Heart left ventricle (tissue), 16 donors: ENCODE data around the gene KANK2. TPM values are rescaled to one million over a fixed set of nuclear protein-coding genes. Genes with fewer than 3 reads are reported as not detected.

ENCODE experiments used
- ATAC-seq, 4 donors: fragments of 200-7000 bp; cut with Tn5 transposase; one replicate each; pipeline ENCODE4 v1.9.1; 2020 to 2022; ENCODE audit warnings: moderate library complexity in 4 of 4, mild to moderate bottlenecking in 3 of 4, moderate number of reproducible peaks in 1 of 4
- DNase-seq, 5 donors: peaks; one replicate each; pipeline ENCODE4 v3.0.0-alpha.2; 2020
- H3K27ac ChIP-seq, 12 donors: fragments of 200-600 bp; sonication (generic) in 4 of 12; one replicate each; pipeline versions ENCODE4 v1.5.0 to v1.8.0; 2016 to 2022; ENCODE audit warnings: mild to moderate bottlenecking in 2 of 12
- H3K27me3 ChIP-seq, 9 donors: fragments of 200-600 bp; sonication (generic) in 2 of 9; one replicate each; pipeline versions ENCODE4 v1.5.1 to v1.8.0; 2016 to 2022; ENCODE audit warnings: mild to moderate bottlenecking in 3 of 9
- H3K36me3 ChIP-seq, 9 donors: fragments of 200-600 bp; sonication (generic) in 2 of 9; one replicate each; pipeline versions ENCODE4 v1.5.0 to v1.8.0; 2018 to 2022; ENCODE audit warnings: mild to moderate bottlenecking in 2 of 9
- H3K4me1 ChIP-seq, 12 donors: fragments of 200-600 bp; sonication (generic) in 4 of 12; one replicate each; pipeline versions ENCODE4 v1.5.0 to v1.8.0; 2016 to 2022; ENCODE audit warnings: mild to moderate bottlenecking in 3 of 12
- H3K4me3 ChIP-seq, 12 donors: fragments of 200-600 bp; sonication (generic) in 4 of 12; one replicate each; pipeline versions ENCODE4 v1.5.0 to v1.8.0; 2017 to 2022; ENCODE audit warnings: mild to moderate bottlenecking in 9 of 12, moderate library complexity in 4 of 12
- H3K9me3 ChIP-seq, 12 donors: fragments of 200-600 bp; sonication (generic) in 4 of 12; one replicate each; pipeline versions ENCODE4 v1.5.0 to v1.8.0; 2016 to 2022; ENCODE audit warnings: mild to moderate bottlenecking in 1 of 12
- CTCF ChIP-seq, 12 donors: fragments of 200-600 bp; sonication (generic) in 4 of 12; IDR thresholded peaks; one replicate each; pipeline versions ENCODE4 v1.5.0 to v1.8.0; 2018 to 2022; ENCODE audit warnings: antibody characterized with exemption in 12 of 12, mild to moderate bottlenecking in 5 of 12
- POLR2A ChIP-seq, 2 donors: fragments of 450-650 bp; IDR thresholded peaks; one replicate each; pipeline ENCODE4 v1.6.1; 2017; ENCODE audit warnings: antibody characterized with exemption in 2 of 2, mild to moderate bottlenecking in 2 of 2, moderate library complexity in 2 of 2
- WGBS, 4 donors: extraction: QIAGEN DNeasy Blood & Tissue Kit in 2 of 4; methylation state at CpG; one replicate each; pipeline versions ENCODE4 v1.1.5 to v1.1.7; 2013 to 2018; 5-methylcytosine and 5-hydroxymethylcytosine counted together
- intact Hi-C, 10 donors: fragments of 100-400 bp; cut with DNase I; formaldehyde crosslinking; loops; one replicate each; pipeline versions ENCODE4 v1.11.1 to v1.14.2; 2022
- polyA plus RNA-seq, 2 donors: library from polyadenylated mRNA; stranded (reverse); fragments of 200-250 nt; gene quantifications; one replicate each; pipeline ENCODE4 v1.2.3, GENCODE V29; 2013
- total RNA-seq, 9 donors: library from RNA; depleted of rRNA in 2 of 9; stranded (reverse); fragments of >200 nt in 2 of 9; fragmentation: NEBNext Ultra II Directional in 3 of 9; extraction: Animal tissue kit (Norgen Biotek cat#: 25700) in 3 of 9; gene quantifications; one replicate each; pipeline versions ENCODE4 v1.1.0 to v1.2.4, GENCODE V29; 2016 to 2023
- donor health status: ischemic (EF 13 %, LVEDD 7.1; RV severe dilation, severe dysfunction).
- donor health status: healthy with polysubstance abuse.
- donor health status: DM: no; HTN: yes; CAD: no.
- donor health status: DM: no; HTN: no; CAD: no.
- donor health status: ischemic (EF 25% LVEDD 6.9; RV normal size, moderate dysfunction).
- donor health status: ischemic (EF 25% LVEDD 5.7; RV mildly dilated, moderate dysfunction).
- donor health status: healthy.
- donor health status: DM: yes; HTN: yes; CAD: no.
- donor health status: ischemic (EF 35%, LVEDD 5.7; RV mildly dilated, moderate dysfunction).
- donor health status: nonischemic (EF 11% LVEDD 7.7; RV severe dilation, severe dysfunction).
- donor health status: DM: yes; HTN: yes; CAD: no.
- donor health status: PGD.
- donor health status: ischemic (EF 29% LVEDD 5.4; RV normal size, mild dysfunction).
- donor health status: nonischemic (EF 23%, LVEDD 6.1; RV moderate dilation, normal function).

The KANK2 gene
- total and polyA plus RNA-seq, 11 donors, result 232 to 1,831 (median 294) TPM

GRCh38 chr19:11115042-11115441, 82.3 kb downstream of the KANK2 start:
- Histone ChIP-seq H3K4me1 (no peaks in the 10 kb centered on the region), H3K4me3 (no peak overlapping the region), H3K9me3 (no peaks in the 10 kb centered on the region), H3K36me3 (peaks cover 8 to 100% (median 96%) of the 10 kb centered on the region in 9 donors), H3K27ac (no peak overlapping the region), H3K27me3 (no peaks in the 10 kb centered on the region)
- intact Hi-C loops, result loop anchor here in 2 of 10 donors (5.0 to 10.0 kb wide), 2 partner anchors 93 to 170 kb away; no protein-coding TSS in a partner anchor
- no peak for ATAC-seq
- 90 to 95% (median 93%) methylated on average over 5 of the region's 5 CpGs for WGBS, 4 donors
- no peak for TF ChIP-seq POLR2A (IDR thresholded peaks at IDR 0.05)
- TF ChIP-seq CTCF (IDR thresholded peaks at IDR 0.05), result no peak
- DNase-seq, result no peak

Other genes starting within 250 kb of the KANK2 start
- 10 to 100 TPM; 34.1 to 70.9 (median 48.3) TPM for gene SMARCA4, start 236.5 kb downstream of the KANK2 start, total RNA-seq
- 10 to 100 TPM; 49.5 to 62.5 TPM for gene SMARCA4, start 236.5 kb downstream of the KANK2 start, polyA plus RNA-seq
- gene LDLR, start 108.1 kb downstream of the KANK2 start, total RNA-seq, result 10 to 100 TPM in 8 of 9 donors, 1 to 10 TPM in 1; 4.3 to 30.9 (median 19.0) TPM
- gene LDLR, start 108.1 kb downstream of the KANK2 start, polyA plus RNA-seq, result 10 to 100 TPM in 1 of 2 donors, 1 to 10 TPM in 1; 4.5 to 45.9 TPM
- 10 to 100 TPM in 1 of 9 donors, 1 to 10 TPM in 8; 1.7 to 10.7 (median 5.2) TPM for gene SPC24, start 41.8 kb downstream of the KANK2 start, total RNA-seq
- 1 to 10 TPM; 1.4 to 3.0 TPM for gene SPC24, start 41.8 kb downstream of the KANK2 start, polyA plus RNA-seq
- gene ANGPTL8, start 42.1 kb upstream of the KANK2 start, total RNA-seq, result 1 to 10 TPM in 1 of 9 donors, not detected in 8; 6.3 TPM
- 10 to 100 TPM in 1 of 2 donors, under 1 TPM in 1; 0.61 to 10.2 TPM for gene ANGPTL8, start 42.1 kb upstream of the KANK2 start, polyA plus RNA-seq
- gene DOCK6, start 65.0 kb upstream of the KANK2 start, total RNA-seq, result 10 to 100 TPM; 21.6 to 57.8 (median 39.5) TPM
- 10 to 100 TPM; 25.6 to 36.0 TPM for gene DOCK6, start 65.0 kb upstream of the KANK2 start, polyA plus RNA-seq
- not detected for gene TSPAN16, start 98.6 kb upstream of the KANK2 start, total RNA-seq
- gene TSPAN16, start 98.6 kb upstream of the KANK2 start, polyA plus RNA-seq, result not detected
- gene RAB3D, start 142.1 kb upstream of the KANK2 start, total RNA-seq, result 10 to 100 TPM in 3 of 9 donors, 1 to 10 TPM in 6; 5.4 to 15.1 (median 7.4) TPM
- gene RAB3D, start 142.1 kb upstream of the KANK2 start, polyA plus RNA-seq, result 1 to 10 TPM; 2.5 to 3.9 TPM
- gene TMEM205, start 148.7 kb upstream of the KANK2 start, total RNA-seq, result 100 to 1,000 TPM in 3 of 9 donors, 10 to 100 TPM in 6; 68.3 to 372 (median 83.9) TPM
- gene TMEM205, start 148.7 kb upstream of the KANK2 start, polyA plus RNA-seq, result 100 to 1,000 TPM; 106 to 151 TPM
- gene CCDC159, start 149.0 kb upstream of the KANK2 start, total RNA-seq, result 10 to 100 TPM; 13.6 to 26.2 (median 21.9) TPM
- gene CCDC159, start 149.0 kb upstream of the KANK2 start, polyA plus RNA-seq, result 10 to 100 TPM; 11.5 to 34.9 TPM
- 10 to 100 TPM in 6 of 9 donors, 1 to 10 TPM in 3; 4.5 to 24.8 (median 12.5) TPM for gene PLPPR2, start 157.9 kb upstream of the KANK2 start, total RNA-seq
- 10 to 100 TPM in 1 of 2 donors, 1 to 10 TPM in 1; 8.0 to 10.5 TPM for gene PLPPR2, start 157.9 kb upstream of the KANK2 start, polyA plus RNA-seq
- 1 to 10 TPM in 7 of 9 donors, under 1 TPM in 2; 0.67 to 1.9 (median 1.5) TPM for gene SWSAP1, start 177.1 kb upstream of the KANK2 start, total RNA-seq
- 1 to 10 TPM; 1.9 to 2.1 TPM for gene SWSAP1, start 177.1 kb upstream of the KANK2 start, polyA plus RNA-seq
- gene EPOR, start 186.8 kb upstream of the KANK2 start, total RNA-seq, result 1 to 10 TPM; 4.6 to 7.8 (median 5.7) TPM
- gene EPOR, start 186.8 kb upstream of the KANK2 start, polyA plus RNA-seq, result 1 to 10 TPM; 6.1 TPM
- 1 to 10 TPM; 2.1 to 5.0 (median 4.0) TPM for gene RGL3, start 221.8 kb upstream of the KANK2 start, total RNA-seq
- 10 to 100 TPM in 1 of 2 donors, 1 to 10 TPM in 1; 2.2 to 11.3 TPM for gene RGL3, start 221.8 kb upstream of the KANK2 start, polyA plus RNA-seq
- gene ODAD3, start 237.6 kb upstream of the KANK2 start, total RNA-seq, result under 1 TPM in 7 of 9 donors, not detected in 2; 0.18 to 0.69 (median 0.31) TPM
- gene ODAD3, start 237.6 kb upstream of the KANK2 start, polyA plus RNA-seq, result under 1 TPM; 0.37 to 0.84 TPM
- 100 to 1,000 TPM in 6 of 9 donors, 10 to 100 TPM in 3; 69.3 to 210 (median 120) TPM for gene PRKCSH, start 238.1 kb upstream of the KANK2 start, total RNA-seq
- gene PRKCSH, start 238.1 kb upstream of the KANK2 start, polyA plus RNA-seq, result 100 to 1,000 TPM in 1 of 2 donors, 10 to 100 TPM in 1; 71.2 to 107 TPM